Stimulated activated CD4-positive, alpha-beta T cell treated with anti-CD3 and anti-CD28 coated beads, Interleukin-12 subunit alpha, Interleukin-12 subunit beta, amount 100 ng/mL, for 4 hours (primary cell): ENCODE measurements around the gene DZIP1L.
"Not testable (repeated sequence)": the region's sequence is repeated elsewhere in the genome, so short reads cannot be mapped to it uniquely, and the experiment has no call there.

Experiments
- DNase-seq: peaks from one replicate; pipeline ENCODE4 v3.0.0-alpha.2; 2020

The DZIP1L gene

GRCh38 chr3:138112362-138112761, 3.0 kb downstream of the DZIP1L start:
- DNase-seq, result no peak

DNA sequence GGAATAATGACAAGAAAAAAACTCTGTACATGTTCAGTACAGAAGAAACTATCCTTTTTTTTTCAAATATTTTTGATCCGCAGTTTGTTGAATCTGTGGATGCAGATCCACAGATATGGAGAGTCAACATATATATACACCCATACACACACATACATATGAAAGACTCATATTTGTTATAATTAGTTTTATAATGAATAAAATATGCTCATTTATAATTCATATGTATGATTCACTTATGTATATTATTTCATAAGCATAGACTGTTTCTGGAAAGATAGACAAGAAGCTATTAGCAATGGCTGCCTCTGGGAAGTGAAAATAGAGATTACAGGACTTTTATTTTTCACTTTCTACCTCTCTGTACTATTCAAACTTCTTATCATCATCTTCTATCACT, 9.8 kb downstream of the DZIP1L start:
- DNase-seq, result no peak

- DNase-seq, result no peak
These were observed 11.9 kb downstream of the DZIP1L start for GRCh38 chr3:138103466-138103865.

- DNase-seq, result not testable (repeated sequence)
These were observed 14.0 kb downstream of the DZIP1L start for GRCh38 chr3:138101351-138101940.

- DNase-seq, result no peak
These were observed 16.0 kb downstream of the DZIP1L start for GRCh38 chr3:138099417-138099816.

DNA sequence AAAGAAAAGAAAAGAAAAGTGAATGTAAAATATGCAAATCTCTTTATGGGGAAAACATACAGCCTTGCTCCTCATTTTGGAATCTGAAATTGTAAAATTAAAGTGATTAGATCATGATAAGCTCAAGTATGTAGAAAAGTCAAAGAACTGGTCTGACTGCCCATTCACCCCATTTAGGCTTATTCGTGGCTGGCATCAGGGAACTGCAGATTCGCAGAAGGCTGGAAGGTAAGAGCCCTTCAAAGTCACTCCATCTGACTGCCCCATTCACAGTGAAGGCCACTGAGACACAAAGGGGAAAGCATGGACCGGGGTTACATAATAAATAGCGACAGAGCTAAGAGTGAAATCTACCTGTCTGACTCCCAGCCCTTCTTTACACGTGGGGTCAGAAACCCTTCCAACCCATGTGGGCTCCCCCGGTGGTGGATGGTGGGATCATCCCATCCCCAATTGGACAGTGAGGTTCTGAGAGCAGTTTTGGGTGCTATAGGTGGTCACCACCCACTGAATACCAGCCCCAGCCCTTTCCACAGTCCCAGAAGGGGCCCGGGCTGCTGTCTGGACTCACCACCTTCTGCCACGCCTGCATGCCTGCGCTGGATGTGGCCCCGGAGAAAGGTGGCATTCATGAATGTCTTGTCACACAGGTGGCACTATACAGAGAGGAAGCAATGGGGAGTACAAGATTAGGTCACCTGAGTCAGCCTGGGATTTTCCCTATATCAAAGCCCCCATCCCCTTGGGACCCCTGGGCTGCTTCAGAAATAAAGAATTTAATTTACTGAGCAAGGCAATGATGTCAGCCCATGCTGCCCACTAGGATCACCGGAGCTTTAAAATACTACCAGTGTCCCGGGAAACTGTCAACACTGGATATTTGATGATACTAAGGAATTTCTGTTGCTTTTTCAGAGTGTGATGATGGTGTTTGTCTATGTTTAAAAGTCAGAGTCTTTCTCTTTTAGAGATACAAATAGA, 17.9 kb downstream of the DZIP1L start:
- DNase-seq, result no peak

- no peak for DNase-seq
These were observed 21.7 kb downstream of the DZIP1L start for GRCh38 chr3:138093721-138094120.

GRCh38 chr3:138092023-138092422, 23.4 kb downstream of the DZIP1L start:
- no peak for DNase-seq

GRCh38 chr3:138089091-138089490, 26.3 kb downstream of the DZIP1L start:
- no peak for DNase-seq

- DNase-seq, result not testable (repeated sequence)
These were observed 29.7 kb downstream of the DZIP1L start for GRCh38 chr3:138085745-138086144.

DNA sequence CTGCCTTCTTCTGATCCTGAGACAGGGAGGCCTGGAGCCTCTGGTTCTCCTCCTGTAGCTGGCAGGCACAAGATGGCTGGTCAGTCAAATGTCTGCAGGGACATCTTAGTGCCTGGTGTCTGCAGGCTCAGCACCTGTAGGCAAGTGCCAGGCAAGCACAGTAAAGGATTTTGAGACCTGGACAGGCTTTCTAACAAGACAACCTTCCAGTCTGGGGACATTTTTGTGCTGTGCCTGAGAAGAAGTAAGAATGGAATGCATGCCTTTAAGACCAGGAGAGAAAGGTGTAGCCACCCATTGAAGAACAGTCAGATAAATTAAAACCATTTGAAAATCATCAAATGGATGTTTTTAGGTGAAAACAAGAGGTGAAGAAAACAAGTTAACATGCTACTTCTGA, 31.2 kb downstream of the DZIP1L start:
- no peak for DNase-seq

- no peak for DNase-seq
These were observed 32.4 kb downstream of the DZIP1L start for GRCh38 chr3:138082992-138083386.

- DNase-seq, result no peak
These were observed 33.1 kb downstream of the DZIP1L start for GRCh38 chr3:138082085-138082991.

- DNase-seq, result no peak
These were observed 33.9 kb downstream of the DZIP1L start for GRCh38 chr3:138081371-138082084.

GRCh38 chr3:138079901-138080300, 35.5 kb downstream of the DZIP1L start:
- DNase-seq, result no peak

GRCh38 chr3:138078901-138079344, 36.5 kb downstream of the DZIP1L start:
- DNase-seq, result no peak

DNA sequence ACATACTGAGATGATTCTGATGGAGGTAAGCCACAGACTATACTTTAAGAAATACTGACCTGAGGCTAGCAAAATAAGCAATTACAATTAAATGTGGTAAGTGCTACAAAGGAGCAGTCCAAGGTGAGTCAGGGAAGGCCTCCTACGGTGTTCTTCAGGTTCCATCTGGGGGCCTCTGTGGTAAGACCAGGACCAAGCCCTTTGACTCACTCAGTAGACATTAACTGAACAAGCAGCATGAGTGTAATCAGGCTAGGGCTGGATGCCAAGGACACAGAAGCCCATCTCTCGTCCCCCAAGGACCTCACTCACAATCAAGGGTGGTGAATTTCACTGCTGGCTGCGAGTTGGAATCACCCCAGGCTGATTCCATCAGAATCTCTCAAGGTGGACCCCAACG, 37.3 kb downstream of the DZIP1L start:
- no peak for DNase-seq

- no peak for DNase-seq
These were observed 42.6 kb downstream of the DZIP1L start for GRCh38 chr3:138072796-138073195.

GRCh38 chr3:138070006-138070405, 45.4 kb downstream of the DZIP1L start:
- no peak for DNase-seq

- DNase-seq, result peak; percentile 79
These were observed 46.7 kb downstream of the DZIP1L start for GRCh38 chr3:138068579-138069174.

DNA sequence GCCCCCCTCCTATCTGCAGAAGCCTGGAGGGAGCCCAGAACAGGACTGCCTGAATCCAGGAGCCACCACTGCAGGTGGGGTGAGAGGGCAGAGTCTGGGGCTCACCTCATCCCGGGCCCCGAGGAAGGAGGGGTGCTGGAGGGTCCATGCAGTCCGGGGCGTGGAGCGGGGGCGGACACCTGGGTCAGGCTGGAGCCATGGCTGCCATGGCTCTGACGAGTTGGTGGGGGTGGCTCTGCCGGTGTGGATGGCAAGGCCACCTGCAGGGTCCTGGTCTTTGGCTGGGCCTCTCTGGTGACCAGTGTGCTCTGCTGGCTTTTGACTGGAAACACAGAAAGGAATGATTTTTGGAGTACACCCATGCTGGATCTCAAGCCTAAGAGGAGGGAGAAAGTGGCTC, 47.4 kb downstream of the DZIP1L start:
- DNase-seq, result no peak

- no peak for DNase-seq
These were observed 48.4 kb downstream of the DZIP1L start for GRCh38 chr3:138066972-138067371.
